ENCODE data around the gene CAPN15. TPM values are rescaled to one million over a fixed set of nuclear protein-coding genes. Genes with fewer than 3 reads are reported as not detected.

The CAPN15 gene
- total and polyA plus RNA-seq, 4 donors, result 14.4 to 64.1 (median 38.9) TPM

DNA sequence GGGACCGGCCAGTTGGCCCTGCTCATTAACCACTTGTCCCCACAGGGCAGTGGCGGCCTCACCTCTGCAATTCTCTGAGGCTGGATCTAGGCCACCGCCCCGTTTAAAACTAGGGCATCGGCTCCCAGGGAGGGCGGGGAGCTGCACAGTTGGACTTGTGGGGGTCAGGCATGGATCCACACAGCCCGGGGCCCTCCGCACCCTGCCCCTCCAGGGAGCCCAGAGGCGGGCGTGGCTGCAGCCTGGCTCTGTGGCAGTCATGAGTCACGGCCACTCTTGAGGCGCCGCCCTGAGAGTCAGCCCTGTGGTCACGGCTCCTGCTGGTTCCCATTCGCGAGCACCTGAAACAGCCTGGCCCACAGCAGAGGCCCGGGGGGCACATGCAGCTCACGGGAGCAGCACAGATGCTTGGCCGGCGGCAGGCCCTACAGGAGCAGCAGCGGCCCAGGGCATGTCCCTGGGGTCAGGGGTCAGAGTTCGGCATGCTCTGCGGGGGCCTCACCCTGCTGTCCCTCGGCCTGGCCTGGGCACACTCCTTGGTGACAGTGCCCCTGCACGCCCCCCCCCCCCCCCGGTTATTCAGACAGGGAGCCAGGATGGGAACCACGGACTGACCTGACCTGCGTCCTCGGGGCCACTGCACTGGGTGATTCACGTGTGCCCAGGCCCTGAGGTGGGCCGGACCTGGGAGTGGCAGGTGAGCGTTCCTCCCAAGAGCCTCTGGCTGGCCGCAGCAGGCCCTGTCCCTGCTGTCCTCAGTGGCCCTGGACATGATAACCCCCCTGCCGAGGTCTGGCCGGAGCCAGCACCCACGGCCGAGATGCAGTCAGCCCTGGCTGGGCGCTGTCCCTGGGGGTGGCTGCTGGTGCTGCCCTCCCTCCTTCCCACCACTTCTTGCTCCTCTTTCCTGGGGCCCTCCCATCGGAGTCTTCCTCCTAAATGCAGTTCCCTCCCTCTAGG is 8.2 kb downstream of the CAPN15 start:
- H3K27me3 ChIP-seq (ENCODE audit: control insufficient read depth in 3 of 3, insufficient read depth in 3 of 3, low read length in 2 of 3), result no peaks in the 10 kb centered on the region
- WGBS, 2 donors, result 84 to 92% methylated on average over 39 of the region's 39 CpGs
- H3K36me3 ChIP-seq (ENCODE audit: control insufficient read depth in 4 of 4, insufficient read depth in 4 of 4, low read length in 4 of 4), result peaks cover 0 to 39% (median 3%) of the 10 kb centered on the region in 4 donors
- no peak overlapping the region for H3K9ac ChIP-seq (ENCODE audit: insufficient read depth in 1 of 2, low read length in 2 of 2)
- DNase-seq (no peak), ATAC-seq (ENCODE audit: insufficient read depth, low FRiP score) (no peak)
- no peak overlapping the region for H3K4me3 ChIP-seq
- H3K4me1 ChIP-seq (ENCODE audit: control insufficient read depth in 5 of 5, insufficient read depth in 5 of 5, low read length in 5 of 5), result peaks cover 0 to 6% (median 0%) of the 10 kb centered on the region in 5 donors
- TF ChIP-seq, protein P1, sequence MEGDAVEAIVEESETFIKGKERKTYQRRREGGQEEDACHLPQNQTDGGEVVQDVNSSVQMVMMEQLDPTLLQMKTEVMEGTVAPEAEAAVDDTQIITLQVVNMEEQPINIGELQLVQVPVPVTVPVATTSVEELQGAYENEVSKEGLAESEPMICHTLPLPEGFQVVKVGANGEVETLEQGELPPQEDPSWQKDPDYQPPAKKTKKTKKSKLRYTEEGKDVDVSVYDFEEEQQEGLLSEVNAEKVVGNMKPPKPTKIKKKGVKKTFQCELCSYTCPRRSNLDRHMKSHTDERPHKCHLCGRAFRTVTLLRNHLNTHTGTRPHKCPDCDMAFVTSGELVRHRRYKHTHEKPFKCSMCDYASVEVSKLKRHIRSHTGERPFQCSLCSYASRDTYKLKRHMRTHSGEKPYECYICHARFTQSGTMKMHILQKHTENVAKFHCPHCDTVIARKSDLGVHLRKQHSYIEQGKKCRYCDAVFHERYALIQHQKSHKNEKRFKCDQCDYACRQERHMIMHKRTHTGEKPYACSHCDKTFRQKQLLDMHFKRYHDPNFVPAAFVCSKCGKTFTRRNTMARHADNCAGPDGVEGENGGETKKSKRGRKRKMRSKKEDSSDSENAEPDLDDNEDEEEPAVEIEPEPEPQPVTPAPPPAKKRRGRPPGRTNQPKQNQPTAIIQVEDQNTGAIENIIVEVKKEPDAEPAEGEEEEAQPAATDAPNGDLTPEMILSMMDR (IDR thresholded peaks at IDR 0.05; ENCODE audit: control extremely low read depth, extremely low read depth), result no peak
- no peaks in the 10 kb centered on the region for H3K9me3 ChIP-seq (ENCODE audit: control insufficient read depth in 4 of 4, insufficient read depth in 3 of 4, low read length in 3 of 4)
- H3K27ac ChIP-seq (ENCODE audit: low read depth in 1 of 2, low read length in 1 of 2), result no peak overlapping the region

DNA sequence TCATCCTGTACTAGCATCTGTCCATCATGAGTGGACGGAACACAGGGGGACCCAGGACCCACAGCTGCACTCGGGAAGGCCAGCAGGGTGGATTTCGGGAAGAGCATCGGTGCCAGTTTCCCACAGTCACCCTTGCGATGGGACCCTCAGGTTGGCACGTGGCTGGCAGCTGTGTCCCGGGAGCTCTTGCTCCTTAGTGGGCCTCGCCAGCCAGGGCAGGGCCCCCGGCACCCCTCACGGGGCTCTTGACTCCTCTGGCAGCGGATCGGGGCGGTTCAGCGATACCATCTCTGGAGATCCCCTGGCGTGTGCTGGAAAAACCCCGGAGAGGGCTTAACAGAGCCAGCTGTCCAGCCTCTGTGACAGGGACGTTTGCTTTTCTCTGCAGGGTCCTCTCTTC is 9.2 kb downstream of the CAPN15 start:
- Histone ChIP-seq H3K27ac (ENCODE audit: low read depth in 1 of 2, low read length in 1 of 2) (no peak overlapping the region), H3K4me3 (no peak overlapping the region), H3K4me1 (ENCODE audit: control insufficient read depth in 5 of 5, insufficient read depth in 5 of 5, low read length in 5 of 5) (peaks cover 0 to 6% (median 0%) of the 10 kb centered on the region in 5 donors), H3K9ac (ENCODE audit: insufficient read depth in 1 of 2, low read length in 2 of 2) (no peak overlapping the region), H3K27me3 (ENCODE audit: control insufficient read depth in 3 of 3, insufficient read depth in 3 of 3, low read length in 2 of 3) (no peaks in the 10 kb centered on the region), H3K36me3 (ENCODE audit: control insufficient read depth in 4 of 4, insufficient read depth in 4 of 4, low read length in 4 of 4) (peaks cover 0 to 42% (median 3%) of the 10 kb centered on the region in 4 donors), H3K9me3 (ENCODE audit: control insufficient read depth in 4 of 4, insufficient read depth in 3 of 4, low read length in 3 of 4) (no peaks in the 10 kb centered on the region)
- ATAC-seq (ENCODE audit: insufficient read depth, low FRiP score) (no peak), DNase-seq (no peak)
- TF ChIP-seq, protein P1 (IDR thresholded peaks at IDR 0.05; ENCODE audit: control extremely low read depth, extremely low read depth), result no peak
- WGBS, 2 donors, result 93 to 94% methylated on average over 17 of the region's 17 CpGs

DNA sequence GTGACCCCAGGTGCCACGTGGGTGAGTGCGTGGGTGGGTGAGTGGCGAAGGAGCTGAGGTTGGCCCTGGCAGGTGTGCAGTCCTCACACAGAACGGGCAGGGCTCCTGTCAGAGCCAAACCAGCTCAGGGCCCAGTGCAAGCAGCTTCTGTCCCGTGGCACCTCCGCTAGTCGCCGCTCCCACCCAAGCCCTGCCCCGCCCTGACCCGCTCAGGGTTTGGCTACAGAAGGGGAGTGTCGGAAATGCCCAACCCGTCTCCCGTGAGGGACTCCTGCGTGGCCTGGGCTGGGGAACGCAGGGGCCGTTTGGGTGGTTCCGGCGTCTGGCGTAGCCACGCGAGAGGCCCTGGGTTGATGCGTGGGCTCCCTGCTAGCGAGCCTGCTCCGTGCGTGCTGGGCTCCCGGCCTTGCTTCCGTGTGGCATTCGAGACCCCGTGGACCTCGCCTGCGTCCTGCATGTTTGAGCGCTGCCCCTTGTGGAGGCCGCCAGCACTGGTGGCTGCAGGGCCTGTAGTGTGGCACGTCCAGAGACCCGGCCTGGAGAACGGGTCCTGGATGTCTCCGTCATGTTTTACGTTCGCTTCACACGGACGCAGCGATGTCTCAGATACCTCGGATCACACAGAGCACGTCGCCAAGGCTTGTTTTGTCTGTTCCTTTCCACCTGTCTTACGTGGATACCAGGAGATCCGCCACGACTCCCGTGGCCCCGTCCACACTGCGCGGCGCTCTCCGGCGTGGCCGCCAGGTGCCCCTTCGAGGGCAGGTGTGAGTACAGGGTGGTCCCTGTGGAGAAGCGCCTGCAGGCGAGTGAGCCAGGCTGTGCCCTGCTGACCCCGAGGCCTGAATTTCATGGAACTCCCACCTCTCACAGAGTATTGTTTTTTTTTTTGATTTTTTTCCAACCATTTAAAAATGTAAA is 10.2 kb downstream of the CAPN15 start:
- no peak overlapping the region for H3K4me3 ChIP-seq
- TF ChIP-seq, protein P1 (IDR thresholded peaks at IDR 0.05; ENCODE audit: control extremely low read depth, extremely low read depth), result no peak
- H3K4me1 ChIP-seq (ENCODE audit: control insufficient read depth in 5 of 5, insufficient read depth in 5 of 5, low read length in 5 of 5), result peaks cover 0 to 6% (median 0%) of the 10 kb centered on the region in 5 donors
- no peak overlapping the region for H3K27ac ChIP-seq (ENCODE audit: low read depth in 1 of 2, low read length in 1 of 2)
- H3K9ac ChIP-seq (ENCODE audit: insufficient read depth in 1 of 2, low read length in 2 of 2), result no peak overlapping the region
- 96% methylated on average over 60 of the region's 60 CpGs for WGBS, 2 donors
- no peaks in the 10 kb centered on the region for H3K9me3 ChIP-seq (ENCODE audit: control insufficient read depth in 4 of 4, insufficient read depth in 3 of 4, low read length in 3 of 4)
- DNase-seq (no peak), ATAC-seq (ENCODE audit: insufficient read depth, low FRiP score) (no peak)
- peaks cover 0 to 44% (median 3%) of the 10 kb centered on the region in 4 donors for H3K36me3 ChIP-seq (ENCODE audit: control insufficient read depth in 4 of 4, insufficient read depth in 4 of 4, low read length in 4 of 4)
- H3K27me3 ChIP-seq (ENCODE audit: control insufficient read depth in 3 of 3, insufficient read depth in 3 of 3, low read length in 2 of 3), result no peaks in the 10 kb centered on the region

Measured in lung (tissue), 12 donors.